ENCODE measurements around the gene VRK1.

DNA sequence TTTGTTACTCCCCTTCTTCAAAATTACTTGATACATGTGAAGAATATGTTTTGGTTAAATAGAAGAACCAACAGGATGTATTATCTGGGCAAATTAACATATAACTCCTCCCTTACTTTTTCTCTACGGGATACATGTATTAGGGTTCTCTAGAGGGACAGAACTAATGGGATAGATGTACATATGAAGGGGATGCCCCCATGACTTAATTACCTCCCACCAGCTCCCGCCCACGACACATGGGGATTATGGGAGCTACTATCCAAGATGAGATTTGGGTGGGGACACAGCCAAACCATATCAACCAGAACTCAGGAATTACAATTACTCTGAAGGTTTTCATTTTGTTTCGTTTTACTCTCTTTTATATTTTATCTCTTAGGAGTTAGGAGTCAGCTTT lies 41.3 kb downstream of the VRK1 start:
- TF ChIP-seq, protein P1, sequence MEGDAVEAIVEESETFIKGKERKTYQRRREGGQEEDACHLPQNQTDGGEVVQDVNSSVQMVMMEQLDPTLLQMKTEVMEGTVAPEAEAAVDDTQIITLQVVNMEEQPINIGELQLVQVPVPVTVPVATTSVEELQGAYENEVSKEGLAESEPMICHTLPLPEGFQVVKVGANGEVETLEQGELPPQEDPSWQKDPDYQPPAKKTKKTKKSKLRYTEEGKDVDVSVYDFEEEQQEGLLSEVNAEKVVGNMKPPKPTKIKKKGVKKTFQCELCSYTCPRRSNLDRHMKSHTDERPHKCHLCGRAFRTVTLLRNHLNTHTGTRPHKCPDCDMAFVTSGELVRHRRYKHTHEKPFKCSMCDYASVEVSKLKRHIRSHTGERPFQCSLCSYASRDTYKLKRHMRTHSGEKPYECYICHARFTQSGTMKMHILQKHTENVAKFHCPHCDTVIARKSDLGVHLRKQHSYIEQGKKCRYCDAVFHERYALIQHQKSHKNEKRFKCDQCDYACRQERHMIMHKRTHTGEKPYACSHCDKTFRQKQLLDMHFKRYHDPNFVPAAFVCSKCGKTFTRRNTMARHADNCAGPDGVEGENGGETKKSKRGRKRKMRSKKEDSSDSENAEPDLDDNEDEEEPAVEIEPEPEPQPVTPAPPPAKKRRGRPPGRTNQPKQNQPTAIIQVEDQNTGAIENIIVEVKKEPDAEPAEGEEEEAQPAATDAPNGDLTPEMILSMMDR (conservative IDR thresholded peaks at IDR 0.05; ENCODE audit: low read depth, low read length), result no peak
- no peak for TF ChIP-seq EZH2 (IDR thresholded peaks at IDR 0.05; ENCODE audit: borderline replicate concordance, low read depth, low read length, poor library complexity, severe bottlenecking)

Data from A673 (cell line).